SJCRH30 (cell line): ENCODE measurements around the gene UBE2V1. TPM values are rescaled to one million over a fixed set of nuclear protein-coding genes. Genes with fewer than 3 reads are reported as not detected.
"Not testable (repeated sequence)": the region's sequence is repeated elsewhere in the genome, so short reads cannot be mapped to it uniquely, and the experiment has no call there.

Experiments used
- DNase-seq, 2 experiments: peaks; one replicate each; pipeline ENCODE4 v3.0.0-alpha.2; 2015 to 2020
- H3K27ac ChIP-seq: fragments of 250-450 bp; sonication (Bioruptor Pico); 2 replicates; pipeline ENCODE4 v1.5.1; 2020; ENCODE audit warnings: mild to moderate bottlenecking, moderate library complexity
- H3K27me3 ChIP-seq: fragments of 250-450 bp; sonication (Bioruptor Pico); 2 replicates; pipeline ENCODE4 v1.5.1; 2020; ENCODE audit warnings: mild to moderate bottlenecking, moderate library complexity
- H3K36me3 ChIP-seq: fragments of 250-450 bp; sonication (Bioruptor Pico); 2 replicates; pipeline ENCODE4 v1.5.1; 2020; ENCODE audit warnings: mild to moderate bottlenecking, moderate library complexity
- H3K4me1 ChIP-seq: fragments of 250-450 bp; sonication (Bioruptor Pico); 2 replicates; pipeline ENCODE4 v1.5.1; 2020; ENCODE audit warnings: mild to moderate bottlenecking, moderate library complexity
- H3K4me3 ChIP-seq: fragments of 250-450 bp; sonication (Bioruptor Pico); 2 replicates; pipeline ENCODE4 v1.5.1; 2020; ENCODE audit warnings: mild to moderate bottlenecking, moderate library complexity
- H3K9me3 ChIP-seq: fragments of 250-450 bp; sonication (Bioruptor Pico); replicated peaks from 2 replicates; pipeline ENCODE4 v1.5.1; 2020; ENCODE audit warnings: mild to moderate bottlenecking, moderate library complexity
- total RNA-seq: library from RNA; depleted of rRNA; stranded (reverse); fragments of >200 nt; shearing (Covaris generic); gene quantifications from 2 replicates; pipeline ENCODE4 v1.2.3, GENCODE V29; 2014

The UBE2V1 gene
- total RNA-seq, 1 experiment from 2014 or later = 249 TPM

DNA sequence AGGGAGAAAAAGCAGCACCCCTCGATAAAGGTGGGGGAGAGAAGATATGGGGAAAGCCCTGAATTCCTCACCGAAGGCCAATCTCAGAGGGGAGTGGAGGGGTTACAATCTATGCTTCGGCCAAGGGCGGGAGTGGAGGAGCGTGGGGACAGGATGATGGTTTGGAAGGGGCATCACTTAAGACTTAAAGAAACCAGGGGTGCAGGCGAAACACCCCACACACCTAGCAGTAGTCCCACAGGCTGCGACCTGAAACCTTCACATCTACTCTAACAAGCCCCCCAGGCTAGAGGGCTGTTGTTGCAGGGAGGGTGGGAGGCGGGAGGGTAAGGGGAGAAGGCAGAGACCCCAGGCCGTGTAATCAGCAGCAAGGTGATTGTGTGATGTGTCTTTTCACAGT lies 30.9 kb downstream of the UBE2V1 start:
- Histone ChIP-seq H3K4me1 (peaks cover 22% of the 10 kb centered on the region), H3K36me3 (peaks cover 24% of the 10 kb centered on the region)
- H3K4me3 ChIP-seq, H3K27ac ChIP-seq, H3K27me3 ChIP-seq, H3K9me3 ChIP-seq, DNase-seq: not testable (repeated sequence)

DNA sequence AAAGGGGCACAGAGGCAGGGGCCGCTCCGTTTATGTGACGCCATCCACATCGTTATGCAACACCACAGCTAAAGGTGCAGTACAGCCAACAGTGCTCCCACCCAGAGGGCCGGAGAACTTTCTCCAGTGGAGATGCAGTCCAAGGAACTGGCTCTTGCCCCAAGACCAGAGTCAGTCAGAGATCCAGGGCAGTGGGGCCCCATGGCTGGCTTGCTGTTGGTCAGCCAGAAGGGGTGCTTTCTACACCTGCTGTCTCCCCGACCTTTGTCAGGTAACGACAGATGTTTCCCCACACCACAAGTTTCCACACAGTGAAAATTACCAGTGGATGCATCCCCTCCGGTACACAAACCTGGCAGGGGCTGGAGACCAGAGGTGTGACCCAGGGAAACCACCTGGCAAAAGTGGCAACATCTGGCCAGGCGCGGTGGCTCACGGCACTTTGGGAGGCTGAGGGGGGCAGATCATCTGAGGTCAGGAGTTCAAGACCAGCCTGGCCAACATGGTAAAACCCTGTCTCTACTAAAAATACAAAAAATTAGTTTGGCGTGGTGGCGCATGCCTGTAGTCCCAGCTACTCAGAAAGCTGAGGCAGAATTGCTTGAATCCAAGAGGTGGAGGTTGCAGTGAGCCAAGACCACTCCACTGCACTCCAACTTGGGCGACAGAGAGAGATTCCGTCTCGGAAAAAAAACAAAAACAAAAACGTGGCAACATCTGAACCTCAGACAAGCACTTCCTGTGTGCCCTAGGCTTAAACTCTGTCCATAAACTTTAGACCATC lies 34.9 kb downstream of the UBE2V1 start:
- Histone ChIP-seq H3K27me3 (no peaks in the 10 kb centered on the region), H3K36me3 (peaks cover 11% of the 10 kb centered on the region; the same call in 1 of the 2 replicates), H3K4me1 (peaks cover 17% of the 10 kb centered on the region), H3K27ac (no peak overlapping the region), H3K4me3 (no peak overlapping the region), H3K9me3 (no peaks in the 10 kb centered on the region)
- no peak for DNase-seq

DNA sequence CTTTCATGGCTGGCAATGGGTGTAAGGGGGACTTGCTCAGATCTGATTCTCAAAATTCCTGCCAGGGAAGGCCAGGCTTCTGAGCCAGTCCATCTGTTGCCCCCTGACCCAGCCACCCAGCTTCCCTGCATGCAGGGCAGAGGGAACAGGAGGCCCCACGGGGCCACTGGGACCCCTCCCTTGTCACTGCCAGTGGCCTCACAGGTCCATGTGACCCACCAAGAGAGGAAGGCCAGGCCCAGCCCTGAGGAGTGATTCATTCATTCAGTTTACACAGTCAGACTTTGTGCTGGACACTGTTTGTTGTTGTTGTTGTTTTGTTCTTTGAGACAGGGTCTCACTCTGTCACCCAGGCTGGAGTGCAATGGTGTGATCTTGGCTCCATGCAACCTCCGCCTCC lies 39.5 kb downstream of the UBE2V1 start:
- Histone ChIP-seq H3K27ac (no peak overlapping the region), H3K27me3 (no peaks in the 10 kb centered on the region), H3K4me1 (peaks cover 24% of the 10 kb centered on the region), H3K4me3 (no peak overlapping the region), H3K9me3 (no peaks in the 10 kb centered on the region), H3K36me3 (no peaks in the 10 kb centered on the region)
- DNase-seq = no peak

DNA sequence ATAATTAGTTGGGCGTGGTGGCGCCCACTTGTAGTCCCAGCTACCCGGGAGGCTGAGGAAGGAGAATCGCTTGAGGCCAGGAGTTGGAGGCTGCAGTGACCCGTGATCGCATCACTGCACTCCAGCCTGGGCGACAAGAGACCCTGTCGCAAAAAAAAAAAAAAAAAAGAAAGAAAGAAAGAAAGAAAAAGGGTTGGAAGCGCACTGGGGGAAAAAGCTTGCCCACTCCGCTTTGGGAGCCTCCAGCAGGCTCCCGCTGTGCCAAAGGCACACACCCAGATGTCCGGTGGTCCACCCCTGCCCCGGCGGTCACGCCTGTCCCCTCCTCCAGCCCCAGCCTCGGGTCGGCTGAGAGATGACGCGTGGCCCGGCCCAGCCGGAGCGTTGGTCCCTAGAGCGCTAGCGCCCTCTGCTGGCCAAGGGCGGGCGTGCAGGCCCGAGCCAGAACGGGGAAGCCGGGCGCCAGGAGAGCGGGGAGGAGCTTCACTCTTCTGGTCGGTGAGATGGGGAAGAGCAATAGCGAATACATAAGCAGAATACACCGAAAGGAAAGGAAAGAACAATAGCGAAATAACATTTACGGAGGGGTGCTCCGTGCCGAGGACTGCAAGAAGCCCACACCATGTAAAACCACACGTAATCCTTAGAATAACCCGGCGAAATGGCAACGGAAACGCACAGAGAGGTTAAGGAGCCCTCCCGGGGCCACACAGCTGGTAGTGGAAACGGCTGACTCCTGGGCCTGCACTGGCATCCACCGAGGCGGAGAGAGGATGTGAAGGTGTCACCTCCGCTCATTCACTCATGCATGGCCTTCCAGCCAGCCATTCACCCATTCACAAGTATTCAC lies 41.7 kb downstream of the UBE2V1 start:
- H3K4me1 ChIP-seq = peaks cover 37% of the 10 kb centered on the region
- no peaks in the 10 kb centered on the region for H3K27me3 ChIP-seq
- no peaks in the 10 kb centered on the region for H3K36me3 ChIP-seq
- H3K27ac ChIP-seq = no peak overlapping the region
- DNase-seq = peak; percentile 94 to 97
- H3K4me3 ChIP-seq = peak overlapping the region; percentile 30
- H3K9me3 ChIP-seq = no peaks in the 10 kb centered on the region

DNA sequence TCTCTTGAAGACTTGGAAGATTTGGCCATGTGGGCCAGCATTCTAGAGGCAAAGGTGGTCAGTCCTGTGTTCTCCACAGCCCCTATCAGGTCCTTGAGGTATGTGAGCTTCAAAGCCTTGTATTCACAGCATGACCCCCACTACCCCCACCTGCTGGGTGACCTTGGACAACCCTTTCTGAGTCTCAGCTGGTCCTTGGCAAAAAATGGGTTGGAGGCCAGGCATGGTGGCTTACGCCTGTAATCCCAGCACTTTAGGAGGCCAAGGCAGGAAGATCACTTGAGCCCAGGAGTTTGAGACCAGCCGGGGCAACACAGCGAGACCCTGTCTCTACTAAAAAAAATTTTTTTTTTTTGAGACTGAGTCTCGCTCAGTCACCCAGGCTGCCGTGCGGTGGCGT lies 42.6 kb downstream of the UBE2V1 start:
- no peak overlapping the region for H3K27ac ChIP-seq
- no peak for DNase-seq
- no peaks in the 10 kb centered on the region for H3K36me3 ChIP-seq

GRCh38 chr20:50068041-50068651 lies 44.8 kb downstream of the UBE2V1 start:
- Histone ChIP-seq H3K27me3 (no peaks in the 10 kb centered on the region), H3K4me3 (no peak overlapping the region), H3K9me3 (no peaks in the 10 kb centered on the region), H3K27ac (peak overlapping the region; percentile 9; the same call in 1 of the 2 replicates), H3K4me1 (peaks cover 39% of the 10 kb centered on the region), H3K36me3 (no peaks in the 10 kb centered on the region)
- DNase-seq = no peak

More for the DNA sequence above, 42.6 kb downstream of the UBE2V1 start:
- Histone ChIP-seq H3K4me3 (no peak overlapping the region), H3K9me3 (no peaks in the 10 kb centered on the region), H3K27me3 (no peaks in the 10 kb centered on the region), H3K4me1 (peaks cover 34% of the 10 kb centered on the region)

GRCh38 chr20:50067461-50067860 lies 45.5 kb downstream of the UBE2V1 start:
- no peaks in the 10 kb centered on the region for H3K36me3 ChIP-seq
- H3K4me1 ChIP-seq = peaks cover 39% of the 10 kb centered on the region
- peak overlapping the region; percentile 4; the same call in 1 of the 2 replicates for H3K27ac ChIP-seq
- H3K9me3 ChIP-seq = no peaks in the 10 kb centered on the region
- no peaks in the 10 kb centered on the region for H3K27me3 ChIP-seq
- DNase-seq = peak; percentile 71 to 81
- H3K4me3 ChIP-seq = no peak overlapping the region

- H3K27ac ChIP-seq = peak overlapping the region; percentile 4; the same call in 1 of the 2 replicates
- H3K4me3 ChIP-seq = no peak overlapping the region
- H3K4me1 ChIP-seq = peaks cover 39% of the 10 kb centered on the region
- H3K27me3 ChIP-seq = no peaks in the 10 kb centered on the region
- H3K9me3 ChIP-seq = no peaks in the 10 kb centered on the region
- DNase-seq = no peak
- H3K36me3 ChIP-seq = no peaks in the 10 kb centered on the region
These were observed 45.9 kb downstream of the UBE2V1 start for GRCh38 chr20:50067018-50067417.

- H3K4me3 ChIP-seq = no peak overlapping the region
- peaks cover 39% of the 10 kb centered on the region for H3K4me1 ChIP-seq
- DNase-seq = no peak
- H3K27me3 ChIP-seq = no peaks in the 10 kb centered on the region
- H3K36me3 ChIP-seq = no peaks in the 10 kb centered on the region
- no peak overlapping the region; the same call in 1 of the 2 replicates for H3K27ac ChIP-seq
- no peaks in the 10 kb centered on the region for H3K9me3 ChIP-seq
These were observed 46.7 kb downstream of the UBE2V1 start for GRCh38 chr20:50066161-50066834.

- Histone ChIP-seq H3K36me3 (no peaks in the 10 kb centered on the region), H3K9me3 (no peaks in the 10 kb centered on the region), H3K27ac (peak overlapping the region; percentile 48), H3K4me3 (no peak overlapping the region), H3K4me1 (peaks cover 39% of the 10 kb centered on the region), H3K27me3 (no peaks in the 10 kb centered on the region)
- DNase-seq = no peak
These were observed 47.7 kb downstream of the UBE2V1 start for GRCh38 chr20:50065325-50065615.

DNA sequence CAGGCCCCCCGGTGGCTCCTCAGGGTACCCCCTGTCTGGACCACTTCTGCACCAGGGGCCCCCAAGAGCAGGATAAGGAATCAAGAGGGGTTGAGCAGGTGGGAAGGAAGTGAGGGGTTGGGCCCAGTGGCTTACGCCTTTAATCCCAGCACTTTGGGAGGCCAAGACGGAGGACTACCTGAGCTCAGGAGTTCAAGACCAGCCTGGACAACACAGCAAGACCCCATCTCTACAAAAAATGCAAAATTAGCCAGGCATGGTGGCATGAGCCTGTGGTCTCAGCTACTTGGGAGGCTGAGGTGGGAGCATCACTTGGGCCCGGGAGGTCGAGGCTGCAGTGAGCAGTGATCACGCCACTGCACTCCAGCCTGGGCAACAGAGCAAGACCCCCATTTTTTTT lies 49.2 kb downstream of the UBE2V1 start:
- DNase-seq, H3K9me3 ChIP-seq, H3K27ac ChIP-seq, H3K4me3 ChIP-seq, H3K36me3 ChIP-seq, H3K27me3 ChIP-seq: not testable (repeated sequence)
- peaks cover 32% of the 10 kb centered on the region for H3K4me1 ChIP-seq

GRCh38 chr20:50062006-50062838 lies 50.7 kb downstream of the UBE2V1 start:
- peaks cover 19% of the 10 kb centered on the region for H3K4me1 ChIP-seq
- no peaks in the 10 kb centered on the region for H3K9me3 ChIP-seq
- H3K27ac ChIP-seq = no peak overlapping the region
- H3K4me3 ChIP-seq = no peak overlapping the region
- no peak for DNase-seq
- H3K36me3 ChIP-seq = no peaks in the 10 kb centered on the region
- H3K27me3 ChIP-seq = no peaks in the 10 kb centered on the region

DNA sequence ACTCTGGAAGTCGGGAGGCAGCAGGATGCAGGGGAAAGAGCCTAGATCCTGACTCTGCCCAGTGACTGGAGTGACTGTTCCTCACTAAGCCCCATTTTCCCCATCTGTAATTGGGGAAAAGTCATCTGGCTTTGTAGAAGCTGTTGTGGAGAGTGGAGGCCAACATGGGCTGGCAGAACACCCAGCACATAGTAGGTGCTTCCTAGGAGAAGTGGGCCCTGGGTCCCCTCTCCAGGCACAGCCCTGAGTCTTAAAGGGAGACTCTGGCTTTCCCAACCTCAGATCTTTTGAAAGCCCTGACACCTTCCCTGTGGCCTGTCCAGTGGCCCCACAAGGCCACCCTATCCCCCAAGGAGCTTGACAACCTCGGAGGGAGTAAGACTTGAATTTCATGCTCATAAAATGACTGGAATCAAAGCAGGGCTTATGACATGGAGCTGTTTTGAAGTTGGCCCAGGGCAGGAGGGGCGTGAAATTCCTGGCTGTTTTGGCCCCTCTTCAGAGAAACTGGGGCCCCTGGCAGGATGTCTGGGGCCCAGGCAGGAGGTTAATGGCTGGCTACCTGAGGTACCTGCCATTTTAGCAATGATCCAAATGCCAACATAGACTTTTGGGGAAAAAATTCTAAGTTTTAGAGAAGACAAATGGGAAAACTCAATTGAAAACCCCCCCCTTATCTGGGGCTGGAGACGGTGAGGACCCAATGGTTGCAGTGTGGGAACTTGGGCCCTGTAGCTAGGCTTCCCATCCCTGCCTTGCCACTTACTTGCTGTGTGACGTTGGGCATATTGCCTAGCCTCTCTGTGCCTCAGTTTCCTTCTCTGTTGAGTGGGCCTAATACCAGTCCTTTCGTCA lies 51.6 kb downstream of the UBE2V1 start:
- Histone ChIP-seq H3K9me3 (no peaks in the 10 kb centered on the region), H3K27me3 (no peaks in the 10 kb centered on the region), H3K4me1 (peaks cover 15% of the 10 kb centered on the region), H3K36me3 (no peaks in the 10 kb centered on the region), H3K4me3 (no peak overlapping the region), H3K27ac (no peak overlapping the region)
- DNase-seq = no peak
